NCI-H1436 treated with DMSO at 0.1 percent for 48 hours (cell line): ENCODE measurements around the gene CD1B.
"Not testable (repeated sequence)": the region's sequence is repeated elsewhere in the genome, so short reads cannot be mapped to it uniquely, and the experiment has no call there.

ENCODE experiments used
- DNase-seq: peaks from one replicate; lab custom pipeline; 2025; lab: John Stamatoyannopoulos, UW

The CD1B gene

GRCh38 chr1:158328426-158328825 lies 2.9 kb downstream of the CD1B start:
- no peak for DNase-seq

DNA sequence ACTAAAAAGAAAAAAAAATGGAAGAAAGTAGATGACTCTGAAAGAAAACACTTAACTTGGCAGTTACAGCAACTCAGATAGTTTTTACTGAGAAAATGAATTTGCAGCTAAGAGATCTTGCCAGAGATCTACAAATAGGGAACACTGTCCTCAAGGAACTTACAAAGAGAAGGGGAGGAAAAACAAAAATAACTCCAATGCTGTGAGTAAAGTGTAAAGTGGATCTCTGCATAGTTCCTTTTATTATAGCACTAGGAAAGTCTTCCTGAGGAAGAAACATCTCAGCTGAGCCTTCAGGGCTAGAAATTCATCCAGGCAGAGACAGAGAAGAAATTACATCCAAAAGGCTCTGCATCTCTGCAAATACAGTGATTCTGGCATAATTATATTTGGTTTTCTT lies 3.9 kb downstream of the CD1B start:
- no peak for DNase-seq

DNA sequence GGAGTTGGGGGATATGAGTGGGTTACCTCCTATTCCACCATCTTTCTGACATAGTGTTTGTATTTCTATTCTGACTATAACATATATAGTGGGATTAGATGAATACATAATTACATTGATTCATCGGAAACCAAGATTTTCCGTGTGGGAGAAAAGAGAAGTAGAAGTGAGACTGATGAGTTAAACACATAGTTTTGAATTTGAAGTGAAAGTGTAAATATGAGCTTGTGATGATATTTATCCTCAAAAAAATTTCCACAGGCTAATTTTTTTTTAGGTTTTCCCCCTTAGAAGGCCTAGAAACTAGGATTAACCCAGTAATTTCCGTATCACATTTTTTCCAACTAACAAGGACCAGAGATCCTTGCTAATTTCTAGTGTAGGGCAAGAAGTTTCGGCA lies 6.9 kb downstream of the CD1B start:
- DNase-seq, result no peak

- DNase-seq, result no peak
These were observed 7.5 kb downstream of the CD1B start for GRCh38 chr1:158323866-158324265.

DNA sequence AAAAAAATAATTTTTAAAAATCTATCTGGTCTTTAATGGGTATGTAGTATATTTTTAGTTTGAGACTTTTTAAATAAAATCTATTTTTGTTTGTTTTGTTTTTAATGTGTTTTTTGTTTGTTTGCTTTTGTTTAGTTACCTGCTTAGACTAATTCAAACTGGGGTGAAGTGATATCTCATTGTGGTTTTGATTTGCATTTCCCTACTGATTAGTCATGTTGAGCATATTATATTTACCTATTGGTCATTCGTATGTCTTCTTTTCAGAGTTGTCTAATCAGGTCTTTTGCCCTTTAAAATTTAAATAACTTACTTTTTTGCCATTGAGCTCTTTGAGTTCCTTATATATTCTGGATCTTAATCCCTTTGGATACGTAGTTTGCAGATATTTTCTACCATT lies 20.3 kb downstream of the CD1B start:
- DNase-seq, result no peak

- DNase-seq, result no peak
These were observed 20.7 kb downstream of the CD1B start for GRCh38 chr1:158310623-158311022.

GRCh38 chr1:158295791-158296190 lies 35.5 kb downstream of the CD1B start:
- no peak for DNase-seq

GRCh38 chr1:158290321-158290844 lies 40.9 kb downstream of the CD1B start:
- no peak for DNase-seq

DNA sequence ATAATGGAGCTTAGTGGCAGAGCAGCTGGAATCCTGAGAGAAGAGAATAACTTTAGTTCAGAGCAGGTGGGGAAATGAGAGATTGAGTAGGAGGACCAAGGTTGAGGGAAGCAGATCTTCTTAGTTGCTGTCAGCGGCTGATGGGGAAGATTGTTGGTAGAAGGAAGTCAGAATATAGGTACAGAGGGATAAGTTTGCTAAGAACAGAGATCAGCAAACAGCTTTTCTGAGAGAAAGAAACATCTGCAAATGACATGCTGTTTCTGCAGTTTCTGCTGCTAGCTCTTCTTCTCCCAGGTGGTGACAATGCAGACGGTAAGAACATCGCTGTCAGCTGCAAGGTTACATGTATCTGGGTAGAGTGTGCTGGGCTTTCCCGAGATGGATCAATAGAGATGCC lies 41.5 kb downstream of the CD1B start, which contains the start of gene CD1C:
TSS of gene CD1C (plus strand) at position 113 of the 400 bp plus-strand sequence. CDS start at position 255, 142 bp downstream.
- no peak for DNase-seq

DNA sequence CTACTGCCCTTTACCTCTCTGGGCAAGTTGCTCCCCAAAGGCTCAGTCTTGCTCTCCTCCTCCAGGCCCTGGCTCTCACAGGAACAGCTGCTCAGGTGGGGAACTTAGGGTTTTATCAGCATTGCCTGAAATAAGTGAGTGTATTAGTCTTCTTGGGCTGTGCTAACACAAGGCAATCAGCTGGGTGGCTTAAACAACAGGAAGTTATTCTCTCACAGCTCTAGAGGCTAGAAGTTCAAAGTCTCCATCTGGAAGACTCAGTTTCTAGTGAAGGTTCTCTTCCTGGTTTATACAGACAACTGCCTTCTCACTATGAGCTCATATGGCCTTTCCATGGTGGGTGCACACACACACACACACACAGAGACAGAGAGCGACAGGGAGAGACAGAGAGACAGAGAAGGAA lies 44.4 kb downstream of the CD1B start:
- DNase-seq, result no peak

DNA sequence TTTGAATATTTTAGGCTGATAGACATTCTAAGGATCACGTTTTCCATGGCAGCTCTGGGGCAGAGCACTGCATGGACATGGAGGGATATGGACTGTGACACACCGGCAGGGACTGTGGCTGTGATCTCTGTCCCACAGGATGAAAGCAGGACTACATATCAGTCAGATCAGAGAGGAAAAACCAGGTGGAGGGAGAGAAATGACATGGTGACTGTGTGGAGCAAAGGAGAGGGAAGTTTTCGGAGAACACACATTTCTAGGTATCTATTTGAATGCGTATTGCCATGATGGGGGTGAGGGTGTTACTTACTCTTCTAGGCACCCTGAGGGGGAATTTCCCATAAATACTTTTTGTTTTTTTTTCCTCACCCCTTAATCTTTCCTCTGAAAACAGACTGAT lies 44.8 kb downstream of the CD1B start:
- no peak for DNase-seq

DNA sequence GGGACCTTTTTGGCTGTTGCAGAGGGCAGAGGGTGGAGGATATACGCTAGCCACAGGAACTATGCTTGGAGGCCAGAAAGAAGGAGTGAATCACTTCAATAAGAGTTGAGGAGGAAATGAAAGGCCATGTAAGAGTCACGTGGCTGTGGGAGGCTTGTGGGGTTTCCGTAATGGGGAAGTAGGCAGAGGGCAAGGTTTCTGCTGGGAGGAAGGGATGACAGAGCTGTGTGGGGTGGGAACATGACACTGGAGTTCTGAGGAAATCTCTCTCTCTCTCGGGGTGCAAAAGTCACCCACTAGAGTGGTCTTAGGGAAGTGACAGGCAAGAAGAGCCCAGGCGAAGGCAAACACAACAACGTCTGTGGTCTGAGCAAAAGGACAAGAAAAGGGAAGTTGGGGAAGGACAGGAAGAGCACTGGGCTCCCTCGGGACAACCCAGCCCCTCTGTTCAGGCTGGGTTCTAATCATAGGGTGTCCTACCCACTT lies 45.5 kb downstream of the CD1B start:
- DNase-seq, result no peak

GRCh38 chr1:158283965-158284364 lies 47.4 kb downstream of the CD1B start:
- no peak for DNase-seq

DNA sequence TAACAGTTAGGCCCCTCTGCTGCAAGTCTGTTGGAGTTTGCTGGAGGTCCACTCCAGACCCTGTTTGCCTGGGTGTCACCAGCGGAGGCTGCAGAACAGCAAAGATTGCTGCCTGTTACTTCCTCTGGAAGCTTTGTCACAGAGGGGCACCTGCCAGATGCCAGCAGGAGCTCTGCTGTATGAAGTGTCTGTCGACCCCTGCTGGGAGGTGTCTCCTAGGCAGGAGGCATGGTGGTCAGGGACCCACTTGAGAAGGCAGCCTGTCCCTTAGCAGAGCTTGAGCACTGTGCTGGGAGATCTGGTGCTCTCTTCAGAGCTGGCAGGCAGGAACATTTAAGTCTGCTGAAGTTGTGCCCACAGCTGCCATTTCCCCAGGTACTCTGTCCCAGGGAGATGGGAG lies 48.9 kb downstream of the CD1B start:
- DNase-seq, result not testable (repeated sequence)
